Limb (tissue), 2 donors: ENCODE data around the gene FAM72D.
"Not testable (repeated sequence)": the region's sequence is repeated elsewhere in the genome, so short reads cannot be mapped to it uniquely, and the experiment has no call there.

ENCODE experiments used
- DNase-seq, 2 donors: peaks; one replicate each; pipeline ENCODE4 v3.0.0-alpha.2; 2016; ENCODE audit errors: extremely low spot score in 2 of 2

Gene FAM72D

DNA sequence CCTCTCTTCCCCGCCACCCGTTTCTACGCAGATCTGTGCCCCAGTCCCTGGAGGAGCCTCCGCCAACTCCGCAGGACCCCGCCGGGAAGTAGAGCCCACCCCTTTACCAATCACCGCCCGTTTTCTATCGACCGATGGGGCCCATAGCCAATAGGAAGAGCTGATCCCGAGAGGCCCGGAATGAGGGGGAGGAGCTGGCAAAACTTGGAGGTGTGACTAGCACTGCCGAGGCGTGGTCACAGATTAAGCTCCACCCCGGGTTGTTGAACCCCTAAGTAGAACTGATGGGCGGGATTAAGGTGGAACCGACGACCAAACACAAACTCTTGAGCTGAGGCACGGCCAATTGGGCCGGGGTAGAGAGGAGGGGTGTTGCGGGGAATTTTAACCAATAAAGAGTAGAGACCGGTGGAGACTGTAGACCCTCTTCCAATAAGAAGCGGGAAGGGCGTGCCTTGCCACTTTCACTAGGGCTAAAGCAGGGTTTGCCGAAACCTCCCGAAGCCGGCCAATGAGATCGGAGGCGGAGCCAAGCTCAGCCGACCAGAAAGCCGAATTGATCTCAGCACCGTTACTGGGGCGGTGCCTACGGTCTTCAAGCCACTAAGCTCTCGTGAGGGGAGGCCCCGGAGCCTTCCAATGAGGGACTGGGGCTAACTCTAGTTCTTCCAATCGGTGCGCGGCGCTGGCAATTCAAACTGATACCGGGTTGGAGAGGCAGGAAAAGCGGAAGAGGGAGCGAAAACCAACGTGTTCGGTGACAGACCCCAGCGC is at the start of gene FAM72D, which contains the start of gene SRGAP2B:
Gene FAM72D, plus strand, starts transcription at position 691 of the 774 bp plus-strand sequence. CDS start 874 bp downstream, outside the sequence.
Gene SRGAP2B, minus strand, starts transcription at position 45 of the 774 bp plus-strand sequence. CDS start 2,427 bp downstream, outside the sequence.
- not testable (repeated sequence) for DNase-seq

GRCh38 chr1:145047553-145047952 is 48.2 kb upstream of the FAM72D start:
- DNase-seq = not testable (repeated sequence)

GRCh38 chr1:145048181-145048856 is 47.5 kb upstream of the FAM72D start:
- DNase-seq = not testable (repeated sequence)

GRCh38 chr1:145052019-145052776 is 43.6 kb upstream of the FAM72D start:
- not testable (repeated sequence) for DNase-seq

- not testable (repeated sequence) for DNase-seq
Observed at GRCh38 chr1:145053428-145053827, 42.3 kb upstream of the FAM72D start.

- DNase-seq = not testable (repeated sequence)
Observed at GRCh38 chr1:145055217-145055760, 40.5 kb upstream of the FAM72D start.

DNA sequence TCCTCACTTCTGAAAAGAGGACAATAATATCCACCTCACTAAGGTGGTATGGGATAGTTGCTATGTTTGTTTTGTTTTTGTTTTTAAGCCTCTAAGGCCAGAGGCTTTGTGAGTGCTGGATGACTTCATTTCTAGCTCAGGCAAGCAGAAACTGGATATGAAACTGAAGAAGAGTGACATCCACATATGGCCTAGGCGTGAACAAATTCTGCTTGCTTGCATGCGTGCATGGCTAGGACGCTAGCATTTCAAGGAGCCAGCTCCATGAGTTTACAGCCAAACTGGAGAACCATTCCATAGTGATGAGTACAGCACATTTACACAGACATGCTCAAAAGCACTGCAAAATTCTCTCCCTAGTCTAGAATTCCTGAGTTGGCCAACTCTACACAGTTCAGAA is 37.6 kb upstream of the FAM72D start:
- not testable (repeated sequence) for DNase-seq

- DNase-seq = not testable (repeated sequence)
Observed at GRCh38 chr1:145063285-145063684, 32.5 kb upstream of the FAM72D start.

DNA sequence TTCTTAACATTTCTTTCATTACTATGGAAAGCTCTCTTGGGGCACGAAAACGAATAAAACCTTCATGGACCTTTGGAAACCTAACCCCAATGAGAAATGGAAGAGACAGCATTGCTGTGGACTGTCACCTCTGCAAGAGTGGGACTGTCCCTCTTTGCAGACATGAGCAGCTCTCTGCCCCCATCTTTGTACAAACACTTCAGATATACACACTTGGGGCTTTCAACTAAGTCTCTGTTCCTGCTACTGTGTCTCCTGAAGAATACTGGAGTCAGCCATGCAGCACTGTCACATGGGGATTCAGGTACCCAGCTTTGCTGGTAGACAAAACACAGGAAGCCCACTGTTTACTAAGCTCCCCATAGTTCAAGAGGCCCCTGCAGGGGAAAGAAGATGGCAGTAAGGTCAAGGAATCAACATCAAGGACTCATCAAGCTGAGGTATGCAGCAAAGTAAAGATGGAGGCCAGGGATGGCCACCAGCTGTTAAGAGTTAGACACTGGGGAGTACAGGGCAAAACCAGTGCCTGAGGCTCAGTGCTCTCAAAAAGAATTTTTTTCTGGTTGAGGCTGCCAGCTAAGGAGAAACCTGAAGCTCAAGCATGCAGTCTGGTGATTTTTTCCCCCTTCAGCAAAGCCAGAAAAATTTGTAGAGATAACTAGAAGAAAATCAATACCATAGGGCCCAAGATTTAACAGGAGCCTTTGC is 31.7 kb upstream of the FAM72D start:
- DNase-seq = peak in 1 of 2 donors; percentile 1

DNA sequence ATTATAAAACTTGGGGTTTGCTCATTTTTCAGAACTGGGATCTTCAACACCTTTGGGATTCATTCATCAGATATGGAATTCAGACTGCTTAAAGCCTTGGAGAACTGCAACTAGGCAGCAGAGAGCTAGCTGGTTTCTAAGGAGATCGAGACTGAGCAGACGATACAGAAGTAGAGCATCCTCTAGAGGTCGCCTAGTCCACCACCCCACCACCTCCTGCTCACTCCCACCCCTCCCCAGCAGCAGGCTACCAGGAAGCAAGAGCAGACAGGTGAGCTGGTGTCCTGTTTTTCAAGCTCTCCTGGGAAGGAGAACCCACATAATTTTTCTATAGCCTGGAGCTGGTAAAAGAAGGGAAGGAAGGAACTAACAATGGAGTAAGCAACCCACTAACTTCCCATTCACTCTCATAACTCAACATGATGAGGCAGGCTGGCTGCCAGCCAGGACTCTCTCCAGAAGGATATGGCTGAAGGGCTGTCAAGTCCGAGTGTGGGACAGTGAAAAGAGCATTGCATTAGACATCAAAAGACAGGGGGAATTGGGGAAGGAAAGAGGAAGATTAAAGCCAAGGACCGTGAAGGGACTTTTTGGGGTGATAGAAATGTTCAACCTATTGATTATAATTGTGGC is 30.5 kb upstream of the FAM72D start:
- DNase-seq = peak in 1 of 2 donors; percentile 1

- DNase-seq = not testable (repeated sequence)
Observed at GRCh38 chr1:145066486-145066885, 29.3 kb upstream of the FAM72D start.

- DNase-seq = not testable (repeated sequence)
Observed at GRCh38 chr1:145071569-145071968, 24.2 kb upstream of the FAM72D start.

- not testable (repeated sequence) for DNase-seq
Observed at GRCh38 chr1:145074021-145074559, 21.7 kb upstream of the FAM72D start.

GRCh38 chr1:145076877-145077276 is 18.9 kb upstream of the FAM72D start:
- not testable (repeated sequence) for DNase-seq

- DNase-seq = not testable (repeated sequence)
Observed at GRCh38 chr1:145077872-145078786, 17.6 kb upstream of the FAM72D start.

- not testable (repeated sequence) for DNase-seq
Observed at GRCh38 chr1:145078787-145079370, 16.9 kb upstream of the FAM72D start.

DNA sequence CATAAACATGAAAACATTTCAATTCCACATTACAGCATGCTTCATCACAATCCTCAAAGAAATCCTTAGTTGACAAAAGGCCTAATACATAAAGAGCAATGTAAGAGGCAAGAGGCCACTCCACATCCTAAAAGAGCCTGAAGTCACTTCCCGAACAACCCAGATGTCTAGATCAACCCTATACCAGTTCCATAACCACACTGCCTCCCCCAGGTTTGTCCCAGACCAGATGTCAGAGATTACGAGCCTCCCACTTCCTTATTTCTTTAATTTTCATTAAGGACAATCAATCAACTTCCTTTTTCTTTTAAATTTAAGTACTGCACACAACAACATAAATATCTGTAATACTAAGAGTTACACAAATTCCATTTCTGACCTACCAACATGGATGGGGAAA is 16.0 kb upstream of the FAM72D start:
- peak in 1 of 2 donors; percentile 0 for DNase-seq

- not testable (repeated sequence) for DNase-seq
Observed at GRCh38 chr1:145080193-145080592, 15.6 kb upstream of the FAM72D start.
